ENCODE measurements around the gene COX5A. TPM values are rescaled to one million over a fixed set of nuclear protein-coding genes. Genes with fewer than 3 reads are reported as not detected.
A peak's percentile ranks its signal among the peaks of the same experiment; 100 is the strongest.
"Not testable (repeated sequence)": the region's sequence is repeated elsewhere in the genome, so short reads cannot be mapped to it uniquely, and the experiment has no call there.

Gene COX5A
- total and polyA plus RNA-seq, 3 donors from 2014 or later, result 77.4 to 426 (median 107) TPM

GRCh38 chr15:74901612-74902063, 36.2 kb downstream of the COX5A start:
- DNase-seq, result peak; percentile 62
- no peak overlapping the region for H3K4me3 ChIP-seq
- no peaks in the 10 kb centered on the region for H3K36me3 ChIP-seq (ENCODE audit: low read depth, missing control alignments)
- TF ChIP-seq CTCF (IDR thresholded peaks at IDR 0.05), result peak; percentile 80 to 98 (median 90)
- no peak for TF ChIP-seq POLR2A (IDR thresholded peaks at IDR 0.05)
- H3K4me1 ChIP-seq, result peaks cover 12% of the 10 kb centered on the region
- H3K27me3 ChIP-seq, result no peaks in the 10 kb centered on the region
- H3K27ac ChIP-seq, result no peak overlapping the region
- no peaks in the 10 kb centered on the region for H3K9me3 ChIP-seq
- intact Hi-C loops (cut with DNase I; ENCODE audit: low total_unique reads), result no loop called here
- 28 to 39% methylated on average over 5 of the region's 5 CpGs for WGBS, 2 donors

GRCh38 chr15:74897300-74897701, 40.6 kb downstream of the COX5A start:
- Histone ChIP-seq H3K4me1 (peaks cover 4% of the 10 kb centered on the region), H3K27me3 (no peaks in the 10 kb centered on the region), H3K36me3 (ENCODE audit: low read depth, missing control alignments) (no peaks in the 10 kb centered on the region), H3K9me3 (no peaks in the 10 kb centered on the region), H3K27ac (no peak overlapping the region), H3K4me3 (no peak overlapping the region)
- TF ChIP-seq POLR2A (IDR thresholded peaks at IDR 0.05), result no peak
- TF ChIP-seq CTCF (IDR thresholded peaks at IDR 0.05), result no peak
- intact Hi-C loops (cut with DNase I; ENCODE audit: low total_unique reads), result no loop called here
- WGBS, 2 donors, result 80 to 90% methylated on average over 2 to 6 of the region's 6 CpGs
- no peak for DNase-seq

- 92% methylated on average over 3 of the region's 3 CpGs for WGBS, 2 donors
- H3K9me3 ChIP-seq, result no peaks in the 10 kb centered on the region
- intact Hi-C loops (cut with DNase I; ENCODE audit: low total_unique reads), result no loop called here
- no peaks in the 10 kb centered on the region for H3K36me3 ChIP-seq (ENCODE audit: low read depth, missing control alignments)
- H3K4me3 ChIP-seq, result no peak overlapping the region
- H3K27ac ChIP-seq, result no peak overlapping the region
- DNase-seq, result no peak
- H3K4me1 ChIP-seq, result peaks cover 2% of the 10 kb centered on the region
- no peaks in the 10 kb centered on the region for H3K27me3 ChIP-seq
- no peak for TF ChIP-seq CTCF (IDR thresholded peaks at IDR 0.05)
- TF ChIP-seq POLR2A (IDR thresholded peaks at IDR 0.05), result no peak
Observed at GRCh38 chr15:74896316-74896715, 41.6 kb downstream of the COX5A start.

- Histone ChIP-seq H3K36me3 (ENCODE audit: low read depth, missing control alignments) (no peaks in the 10 kb centered on the region), H3K27me3 (no peaks in the 10 kb centered on the region), H3K9me3 (no peaks in the 10 kb centered on the region), H3K4me1 (peaks cover under 1% of the 10 kb centered on the region), H3K27ac (no peak overlapping the region), H3K4me3 (no peak overlapping the region)
- no peak for DNase-seq
- WGBS, 2 donors, result 93 to 97% methylated on average over 2 to 6 of the region's 6 CpGs
- TF ChIP-seq POLR2A (IDR thresholded peaks at IDR 0.05), result no peak
- TF ChIP-seq CTCF (IDR thresholded peaks at IDR 0.05), result no peak
- intact Hi-C loops (cut with DNase I; ENCODE audit: low total_unique reads), result no loop called here
Observed at GRCh38 chr15:74895830-74896229, 42.0 kb downstream of the COX5A start.

- H3K27me3 ChIP-seq; H3K9me3 ChIP-seq; H3K4me3 ChIP-seq; DNase-seq; H3K27ac ChIP-seq; H3K4me1 ChIP-seq; intact Hi-C loops (cut with DNase I; ENCODE audit: low total_unique reads); H3K36me3 ChIP-seq (ENCODE audit: low read depth, missing control alignments): not testable (repeated sequence)
- WGBS, 2 donors, result 94 to 98% methylated on average over 4 to 7 of the region's 7 CpGs
Observed at GRCh38 chr15:74894383-74894782, 43.5 kb downstream of the COX5A start.

Data from testis (tissue), 3 donors.